Measurements from ENCODE around the gene NPHS2. TPM values are rescaled to one million over a fixed set of nuclear protein-coding genes. Genes with fewer than 3 reads are reported as not detected.

NPHS2 gene
- total RNA-seq, 1 experiment from 2014 or later: not detected

- ATAC-seq: no peak
- in situ Hi-C loops (cut with HindIII; ENCODE audit: low pct_unique_long_range_greater_than_20kb, low sequenced_read_pairs): no loop called here
- no peak overlapping the region for H3K4me3 ChIP-seq (ENCODE audit: low read depth in 2 of 2, low read length in 2 of 2)
- ChIA-PET POLR2A (no interaction called here), CTCF (no interaction called here)
- H3K36me3 ChIP-seq (ENCODE audit: control insufficient read depth, insufficient read depth, low read length): no peaks in the 10 kb centered on the region
- no peaks in the 10 kb centered on the region for H3K9me3 ChIP-seq (ENCODE audit: control insufficient read depth, insufficient read depth, low read depth, low read length)
- H3K27me3 ChIP-seq (ENCODE audit: control insufficient read depth, insufficient read depth, low read length): peaks cover 16% of the 10 kb centered on the region
- peaks cover 4% of the 10 kb centered on the region; the same call in 1 of the 2 replicates for H3K4me1 ChIP-seq (ENCODE audit: control insufficient read depth, insufficient read depth, low read length)
- no peak overlapping the region for H3K27ac ChIP-seq (ENCODE audit: low read length)
- BruUV-seq (replicated peaks): no TSS peak
- TF ChIP-seq TCF7L2 (IDR thresholded peaks at IDR 0.05; ENCODE audit: low read depth, low read length) (no peak), SIN3A (IDR thresholded peaks at IDR 0.05; ENCODE audit: borderline replicate concordance, insufficient read depth, low read depth, low read length) (no peak), POLR2AphosphoS5 (IDR thresholded peaks at IDR 0.05; ENCODE audit: low read depth, low read length) (no peak)
- TF ChIP-seq, protein P1, sequence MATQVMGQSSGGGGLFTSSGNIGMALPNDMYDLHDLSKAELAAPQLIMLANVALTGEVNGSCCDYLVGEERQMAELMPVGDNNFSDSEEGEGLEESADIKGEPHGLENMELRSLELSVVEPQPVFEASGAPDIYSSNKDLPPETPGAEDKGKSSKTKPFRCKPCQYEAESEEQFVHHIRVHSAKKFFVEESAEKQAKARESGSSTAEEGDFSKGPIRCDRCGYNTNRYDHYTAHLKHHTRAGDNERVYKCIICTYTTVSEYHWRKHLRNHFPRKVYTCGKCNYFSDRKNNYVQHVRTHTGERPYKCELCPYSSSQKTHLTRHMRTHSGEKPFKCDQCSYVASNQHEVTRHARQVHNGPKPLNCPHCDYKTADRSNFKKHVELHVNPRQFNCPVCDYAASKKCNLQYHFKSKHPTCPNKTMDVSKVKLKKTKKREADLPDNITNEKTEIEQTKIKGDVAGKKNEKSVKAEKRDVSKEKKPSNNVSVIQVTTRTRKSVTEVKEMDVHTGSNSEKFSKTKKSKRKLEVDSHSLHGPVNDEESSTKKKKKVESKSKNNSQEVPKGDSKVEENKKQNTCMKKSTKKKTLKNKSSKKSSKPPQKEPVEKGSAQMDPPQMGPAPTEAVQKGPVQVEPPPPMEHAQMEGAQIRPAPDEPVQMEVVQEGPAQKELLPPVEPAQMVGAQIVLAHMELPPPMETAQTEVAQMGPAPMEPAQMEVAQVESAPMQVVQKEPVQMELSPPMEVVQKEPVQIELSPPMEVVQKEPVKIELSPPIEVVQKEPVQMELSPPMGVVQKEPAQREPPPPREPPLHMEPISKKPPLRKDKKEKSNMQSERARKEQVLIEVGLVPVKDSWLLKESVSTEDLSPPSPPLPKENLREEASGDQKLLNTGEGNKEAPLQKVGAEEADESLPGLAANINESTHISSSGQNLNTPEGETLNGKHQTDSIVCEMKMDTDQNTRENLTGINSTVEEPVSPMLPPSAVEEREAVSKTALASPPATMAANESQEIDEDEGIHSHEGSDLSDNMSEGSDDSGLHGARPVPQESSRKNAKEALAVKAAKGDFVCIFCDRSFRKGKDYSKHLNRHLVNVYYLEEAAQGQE (IDR thresholded peaks at IDR 0.05; ENCODE audit: insufficient read depth in 1 of 2, low read depth in 2 of 2, low read length in 1 of 2): no peak
- TF ChIP-seq, protein P2, sequence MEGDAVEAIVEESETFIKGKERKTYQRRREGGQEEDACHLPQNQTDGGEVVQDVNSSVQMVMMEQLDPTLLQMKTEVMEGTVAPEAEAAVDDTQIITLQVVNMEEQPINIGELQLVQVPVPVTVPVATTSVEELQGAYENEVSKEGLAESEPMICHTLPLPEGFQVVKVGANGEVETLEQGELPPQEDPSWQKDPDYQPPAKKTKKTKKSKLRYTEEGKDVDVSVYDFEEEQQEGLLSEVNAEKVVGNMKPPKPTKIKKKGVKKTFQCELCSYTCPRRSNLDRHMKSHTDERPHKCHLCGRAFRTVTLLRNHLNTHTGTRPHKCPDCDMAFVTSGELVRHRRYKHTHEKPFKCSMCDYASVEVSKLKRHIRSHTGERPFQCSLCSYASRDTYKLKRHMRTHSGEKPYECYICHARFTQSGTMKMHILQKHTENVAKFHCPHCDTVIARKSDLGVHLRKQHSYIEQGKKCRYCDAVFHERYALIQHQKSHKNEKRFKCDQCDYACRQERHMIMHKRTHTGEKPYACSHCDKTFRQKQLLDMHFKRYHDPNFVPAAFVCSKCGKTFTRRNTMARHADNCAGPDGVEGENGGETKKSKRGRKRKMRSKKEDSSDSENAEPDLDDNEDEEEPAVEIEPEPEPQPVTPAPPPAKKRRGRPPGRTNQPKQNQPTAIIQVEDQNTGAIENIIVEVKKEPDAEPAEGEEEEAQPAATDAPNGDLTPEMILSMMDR (IDR thresholded peaks at IDR 0.05): no peak
- intact Hi-C loops (cut with micrococcal nuclease; ENCODE audit: unreplicated experiment): no loop called here
- DNase-seq (ENCODE audit: low read depth, low spot score): no peak
Observed at GRCh38 chr1:179583771-179584320, 8.1 kb upstream of the NPHS2 start.

DNA sequence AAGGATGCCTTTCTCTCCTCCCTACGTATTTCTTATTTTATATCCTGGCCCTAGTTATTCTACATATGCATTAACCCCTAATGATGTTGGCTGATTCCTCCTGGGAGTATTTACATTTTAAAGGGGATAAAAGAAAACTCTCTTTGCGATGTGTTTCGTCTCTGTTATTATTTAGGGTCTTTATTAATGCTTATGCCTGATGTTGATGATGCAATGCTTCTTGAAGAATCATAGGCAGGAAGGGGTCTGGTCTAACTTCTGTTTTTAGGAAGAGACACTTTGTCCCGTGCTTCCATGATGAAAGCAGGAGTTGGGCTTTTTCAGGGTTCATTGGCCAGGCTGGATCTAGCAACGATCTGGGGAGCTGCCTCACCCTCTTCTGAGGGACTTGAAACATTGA lies 761 bp upstream of the NPHS2 start:
- no peaks in the 10 kb centered on the region for H3K4me1 ChIP-seq (ENCODE audit: control insufficient read depth, insufficient read depth, low read length)
- no peaks in the 10 kb centered on the region for H3K36me3 ChIP-seq (ENCODE audit: control insufficient read depth, insufficient read depth, low read length)
- in situ Hi-C loops (cut with HindIII; ENCODE audit: low pct_unique_long_range_greater_than_20kb, low sequenced_read_pairs) (no loop called here), intact Hi-C loops (cut with micrococcal nuclease; ENCODE audit: unreplicated experiment) (no loop called here)
- H3K27me3 ChIP-seq (ENCODE audit: control insufficient read depth, insufficient read depth, low read length): peaks cover 45% of the 10 kb centered on the region
- no peak overlapping the region for H3K27ac ChIP-seq (ENCODE audit: low read length)
- no peaks in the 10 kb centered on the region for H3K9me3 ChIP-seq (ENCODE audit: control insufficient read depth, insufficient read depth, low read depth, low read length)
- no TSS peak for BruUV-seq (replicated peaks)
- ChIA-PET POLR2A (no interaction called here), CTCF (no interaction called here)
- TF ChIP-seq TCF7L2 (IDR thresholded peaks at IDR 0.05; ENCODE audit: low read depth, low read length) (no peak), SIN3A (IDR thresholded peaks at IDR 0.05; ENCODE audit: borderline replicate concordance, insufficient read depth, low read depth, low read length) (no peak), POLR2AphosphoS5 (IDR thresholded peaks at IDR 0.05; ENCODE audit: low read depth, low read length) (no peak)
- TF ChIP-seq, protein P2 (IDR thresholded peaks at IDR 0.05): no peak
- TF ChIP-seq, protein P1 (IDR thresholded peaks at IDR 0.05; ENCODE audit: insufficient read depth in 1 of 2, low read depth in 2 of 2, low read length in 1 of 2): no peak
- ATAC-seq (no peak), DNase-seq (ENCODE audit: low read depth, low spot score) (no peak)
- H3K4me3 ChIP-seq (ENCODE audit: low read depth in 2 of 2, low read length in 2 of 2): no peak overlapping the region
